GM23338 (cell line): ENCODE measurements around the gene PCDHA7. TPM values are rescaled to one million over a fixed set of nuclear protein-coding genes. Genes with fewer than 3 reads are reported as not detected.

Experiments
- ATAC-seq: fragments of 200-7000 bp; cut with Tn5 transposase; 3 replicates; pipeline ENCODE4 v1.9.1; 2020
- DNase-seq: peaks from one replicate; pipeline ENCODE4 v3.0.0-alpha.2; 2015; ENCODE audit warnings: low spot score
- H2AFZ ChIP-seq: fragments of 200-600 bp; sonication (generic); 2 replicates; pipeline ENCODE4 v1.8.0; 2016; ENCODE audit warnings: antibody characterized with exemption, mild to moderate bottlenecking, moderate library complexity
- H3F3A ChIP-seq: fragments of 200-600 bp; sonication (generic); replicated peaks from 2 replicates; pipeline ENCODE4 v1.8.0; 2017; ENCODE audit warnings: antibody characterized with exemption, mixed run types, low read depth
- H3K27ac ChIP-seq: fragments of 200-600 bp; sonication (generic); 2 replicates; pipeline ENCODE4 v1.6.1; 2016; ENCODE audit warnings: low read depth
- H3K27me3 ChIP-seq: fragments of 200-600 bp; sonication (generic); 2 replicates; pipeline ENCODE4 v1.8.0; 2016; ENCODE audit warnings: mild to moderate bottlenecking, mixed run types, moderate library complexity; ENCODE audit not compliant: insufficient read depth
- H3K36me3 ChIP-seq: fragments of 200-600 bp; sonication (generic); 2 replicates; pipeline ENCODE4 v1.8.0; 2016; ENCODE audit warnings: mild to moderate bottlenecking; ENCODE audit not compliant: insufficient read depth
- H3K4me1 ChIP-seq: fragments of 200-600 bp; sonication (generic); 2 replicates; pipeline ENCODE4 v1.8.0; 2016; ENCODE audit warnings: mild to moderate bottlenecking, moderate library complexity; ENCODE audit not compliant: insufficient read depth
- H3K4me2 ChIP-seq: fragments of 200-600 bp; sonication (generic); 2 replicates; pipeline ENCODE4 v1.7.1; 2017; ENCODE audit warnings: mixed run types
- H3K4me3 ChIP-seq: fragments of 200-600 bp; sonication (generic); 2 replicates; pipeline ENCODE4 v1.6.1; 2016; ENCODE audit warnings: mixed run types
- H3K79me2 ChIP-seq: fragments of 200-600 bp; sonication (generic); replicated peaks from 2 replicates; pipeline ENCODE4 v1.8.0; 2017; ENCODE audit warnings: mild to moderate bottlenecking; ENCODE audit not compliant: insufficient read depth
- H3K9me2 ChIP-seq: fragments of 200-600 bp; sonication (generic); 2 replicates; pipeline ENCODE4 v1.8.0; 2017; ENCODE audit not compliant: insufficient read depth
- H4K20me1 ChIP-seq: fragments of 200-600 bp; sonication (generic); replicated peaks from 2 replicates; pipeline ENCODE4 v1.8.0; 2017; ENCODE audit warnings: mild to moderate bottlenecking; ENCODE audit not compliant: insufficient read depth
- H3K27ac Mint-ChIP-seq: 2 replicates; pipeline ENCODE4 v1.8.0; 2020; ENCODE audit warnings: inconsistent platforms, mild to moderate bottlenecking, moderate library complexity, mixed read lengths
- H3K27me3 Mint-ChIP-seq: 3 replicates; pipeline ENCODE4 v1.8.0; 2022; ENCODE audit warnings: low read depth, mild to moderate bottlenecking, moderate library complexity, mixed read lengths, inconsistent platforms; ENCODE audit not compliant: insufficient read depth, poor library complexity
- H3K36me3 Mint-ChIP-seq: 3 replicates; pipeline ENCODE4 v1.8.0; 2021; ENCODE audit warnings: low read depth, mild to moderate bottlenecking, inconsistent platforms, moderate library complexity, mixed read lengths
- H3K4me1 Mint-ChIP-seq: 3 replicates; pipeline ENCODE4 v1.8.0; 2020; ENCODE audit warnings: mild to moderate bottlenecking, inconsistent platforms, mixed read lengths
- H3K4me3 Mint-ChIP-seq: 3 replicates; pipeline ENCODE4 v1.8.0; 2021; ENCODE audit warnings: moderate library complexity, mild to moderate bottlenecking, inconsistent platforms, mixed read lengths
- H3K9me3 Mint-ChIP-seq: 3 replicates; pipeline ENCODE4 v1.8.0; 2020; ENCODE audit warnings: moderate library complexity, mild to moderate bottlenecking, inconsistent platforms, mixed read lengths
- CTCF ChIP-seq, 2 experiments: fragments of 200-600 bp in 1 of 2; sonication (generic) in 1 of 2; conservative IDR thresholded peaks; 2 replicates each; pipeline versions ENCODE4 v1.5.1 to v1.6.1; 2016 to 2017; ENCODE audit warnings: antibody characterized with exemption in 2 of 2, low read depth in 2 of 2, mild to moderate bottlenecking in 2 of 2, moderate library complexity in 1 of 2
- EZH2 ChIP-seq: fragments of 200-600 bp; sonication (generic); IDR thresholded peaks from one replicate; pipeline ENCODE4 v1.8.0; 2017; ENCODE audit warnings: antibody characterized with exemption, mild to moderate bottlenecking, low read depth; ENCODE audit not compliant: unreplicated experiment
- JUNB ChIP-seq: IDR thresholded peaks from one replicate; pipeline ENCODE4 v1.6.1; 2016; ENCODE audit warnings: antibody characterized with exemption; ENCODE audit not compliant: unreplicated experiment
- POLR2AphosphoS5 ChIP-seq: IDR thresholded peaks from 2 replicates; pipeline ENCODE4 v1.6.1; 2016; ENCODE audit warnings: antibody characterized with exemption, low read depth
- REST ChIP-seq: IDR thresholded peaks from one replicate; pipeline ENCODE4 v1.6.1; 2018; ENCODE audit warnings: antibody characterized with exemption; ENCODE audit not compliant: unreplicated experiment
- polyA plus RNA-seq: library from polyadenylated mRNA; unstranded; fragments of >200 nt; fragmentation: Nextera tagmentation; extraction: Ambion mirVana; gene quantifications from 2 replicates; pipeline ENCODE4 v1.2.1, GENCODE V29; 2016
- total RNA-seq: library from RNA; depleted of rRNA; stranded (reverse); fragments of >200 nt; shearing (Covaris generic); gene quantifications from 2 replicates; pipeline ENCODE4 v1.2.3, GENCODE V29; 2014

The PCDHA7 gene
- total and polyA plus RNA-seq, 2 experiments from 2014 or later: 1.7 to 6.9 TPM

GRCh38 chr5:140870221-140871201 lies 36.4 kb downstream of the PCDHA7 start:
- Histone ChIP-seq H3K9me2 (no peaks in the 10 kb centered on the region), H3F3A (no peaks in the 10 kb centered on the region), H4K20me1 (no peaks in the 10 kb centered on the region; the same call in 1 of the 2 replicates), H2AFZ (no peak overlapping the region), H3K27me3 (no peaks in the 10 kb centered on the region), H3K4me1 (peaks cover 15% of the 10 kb centered on the region; the same call in 1 of the 2 replicates), H3K27ac (no peak overlapping the region), H3K4me2 (no peak overlapping the region), H3K36me3 (no peaks in the 10 kb centered on the region; the same call in 1 of the 2 replicates), H3K4me3 (no peak overlapping the region), H3K79me2 (peaks cover 29% of the 10 kb centered on the region)
- peaks cover 18% of the 10 kb centered on the region for H3K4me1 Mint-ChIP-seq
- H3K36me3 Mint-ChIP-seq: peaks cover 36% of the 10 kb centered on the region
- H3K4me3 Mint-ChIP-seq: no peak overlapping the region; the same call in 2 of the 3 replicates
- DNase-seq: no peak
- no peak for ATAC-seq
- H3K27me3 Mint-ChIP-seq: no peaks in the 10 kb centered on the region
- H3K27ac Mint-ChIP-seq: no peak overlapping the region
- peaks cover 22% of the 10 kb centered on the region; the same call in 2 of the 3 replicates for H3K9me3 Mint-ChIP-seq
- TF ChIP-seq EZH2 (no peak), REST (peak; percentile 59)

- H3K4me2 ChIP-seq: peak within 1 kb of the TSS; percentile 50
- TF ChIP-seq POLR2AphosphoS5 (peak; percentile 40; the same call in 1 of the 2 replicates), REST (no peak), JUNB (no peak), CTCF (conservative IDR thresholded peaks at IDR 0.05; ENCODE audit: low read depth in 2 of 2) (peak; percentile 77 to 87)
These were observed 41.3 kb downstream of the PCDHA7 start, which contains the start of gene PCDHA12 for GRCh38 chr5:140875085-140876065. Gene PCDHA12 (plus strand): TSS chr5:140875308. CDS start chr5:140875473, 165 bp downstream.

More at GRCh38 chr5:140875085-140876065, 41.3 kb downstream of the PCDHA7 start, which contains the start of gene PCDHA12:
- Histone ChIP-seq H3K36me3 (no peaks in the 10 kb centered on the region; the same call in 1 of the 2 replicates), H3K27me3 (no peaks in the 10 kb centered on the region), H4K20me1 (peaks cover 9% of the 10 kb centered on the region; the same call in 1 of the 2 replicates), H3K9me2 (no peaks in the 10 kb centered on the region), H3K27ac (peak within 1 kb of the TSS; percentile 67; the same call in 1 of the 2 replicates), H2AFZ (peak within 1 kb of the TSS; percentile 66; the same call in 1 of the 2 replicates), H3K79me2 (peaks cover 48% of the 10 kb centered on the region), H3K4me1 (peaks cover 15% of the 10 kb centered on the region; the same call in 1 of the 2 replicates), H3F3A (no peaks in the 10 kb centered on the region), H3K4me3 (peak within 1 kb of the TSS; percentile 66)
- peaks cover 6% of the 10 kb centered on the region; the same call in 1 of the 3 replicates for H3K9me3 Mint-ChIP-seq
- H3K4me3 Mint-ChIP-seq: peak within 1 kb of the TSS; percentile 97
- DNase-seq: peak; percentile 90
- peaks cover 3% of the 10 kb centered on the region for H3K27me3 Mint-ChIP-seq
- peak; percentile 80 for ATAC-seq
- H3K27ac Mint-ChIP-seq: peak within 1 kb of the TSS; percentile 98
- peaks cover 29% of the 10 kb centered on the region for H3K36me3 Mint-ChIP-seq
- H3K4me1 Mint-ChIP-seq: peaks cover 17% of the 10 kb centered on the region; the same call in 2 of the 3 replicates
